ENCODE data around the gene MYO9B.

The MYO9B gene

DNA sequence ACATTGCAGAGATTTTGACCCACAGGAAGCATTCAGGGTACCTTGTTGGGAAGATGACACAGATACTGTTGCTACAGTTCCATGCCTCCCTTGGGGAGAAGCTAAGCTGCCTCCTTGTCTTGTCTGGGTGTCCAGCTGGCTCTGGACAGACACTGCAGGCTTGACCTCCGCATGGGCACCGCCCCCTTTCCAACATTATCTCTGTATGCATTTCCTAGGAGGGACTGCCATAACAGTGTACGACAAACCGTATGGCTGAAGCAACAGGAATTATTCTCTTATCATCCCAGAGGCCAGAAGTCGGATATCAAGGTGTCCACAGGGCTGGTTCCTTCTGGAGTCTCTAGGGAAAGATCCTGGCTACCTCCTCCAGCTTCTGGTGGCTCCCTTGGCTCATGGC lies 72.6 kb downstream of the MYO9B start:
- DNase-seq (ENCODE audit: low spot score), result no peak
- Histone ChIP-seq H3K4me3 (no peak overlapping the region), H3K27ac (no peak overlapping the region)
- TF ChIP-seq, protein P1, sequence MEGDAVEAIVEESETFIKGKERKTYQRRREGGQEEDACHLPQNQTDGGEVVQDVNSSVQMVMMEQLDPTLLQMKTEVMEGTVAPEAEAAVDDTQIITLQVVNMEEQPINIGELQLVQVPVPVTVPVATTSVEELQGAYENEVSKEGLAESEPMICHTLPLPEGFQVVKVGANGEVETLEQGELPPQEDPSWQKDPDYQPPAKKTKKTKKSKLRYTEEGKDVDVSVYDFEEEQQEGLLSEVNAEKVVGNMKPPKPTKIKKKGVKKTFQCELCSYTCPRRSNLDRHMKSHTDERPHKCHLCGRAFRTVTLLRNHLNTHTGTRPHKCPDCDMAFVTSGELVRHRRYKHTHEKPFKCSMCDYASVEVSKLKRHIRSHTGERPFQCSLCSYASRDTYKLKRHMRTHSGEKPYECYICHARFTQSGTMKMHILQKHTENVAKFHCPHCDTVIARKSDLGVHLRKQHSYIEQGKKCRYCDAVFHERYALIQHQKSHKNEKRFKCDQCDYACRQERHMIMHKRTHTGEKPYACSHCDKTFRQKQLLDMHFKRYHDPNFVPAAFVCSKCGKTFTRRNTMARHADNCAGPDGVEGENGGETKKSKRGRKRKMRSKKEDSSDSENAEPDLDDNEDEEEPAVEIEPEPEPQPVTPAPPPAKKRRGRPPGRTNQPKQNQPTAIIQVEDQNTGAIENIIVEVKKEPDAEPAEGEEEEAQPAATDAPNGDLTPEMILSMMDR (IDR thresholded peaks at IDR 0.05), result no peak

DNA sequence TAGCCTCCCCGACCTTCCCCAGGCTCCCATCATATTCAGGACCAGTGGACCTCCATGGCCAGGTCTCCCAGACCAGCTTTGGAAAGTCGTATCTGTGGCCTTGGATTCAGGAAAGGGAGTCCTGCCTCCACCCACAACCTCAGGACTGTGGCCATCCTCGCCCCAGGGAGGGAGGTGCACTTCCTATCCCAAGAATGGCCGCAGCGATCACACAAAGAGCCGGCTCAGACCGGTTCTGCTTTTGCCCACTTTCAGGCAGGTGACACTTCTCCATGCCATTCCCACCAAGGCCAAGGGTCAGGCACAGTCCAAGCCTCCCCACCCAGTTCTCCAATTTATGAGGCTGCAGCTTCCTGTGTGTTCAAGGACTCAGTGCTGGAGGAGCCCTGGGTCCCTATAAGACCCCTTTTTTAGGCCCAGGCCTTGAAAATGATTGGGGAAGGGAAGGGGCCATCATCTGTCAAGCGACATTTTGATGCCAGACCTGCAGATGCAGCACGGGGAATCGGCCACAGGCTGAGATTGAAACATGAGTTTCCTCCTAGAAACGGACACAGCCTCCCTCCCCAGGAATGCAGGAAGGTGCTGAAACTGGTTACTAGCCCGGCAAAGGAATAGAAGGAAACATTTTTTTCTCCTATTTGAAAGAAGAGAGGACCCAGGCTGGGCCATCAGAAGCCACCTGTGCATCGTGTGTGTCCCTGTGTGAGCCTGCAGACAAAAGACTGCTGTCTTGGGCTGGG lies 74.0 kb downstream of the MYO9B start:
- Histone ChIP-seq H3K4me3 (no peak overlapping the region), H3K27ac (no peak overlapping the region)
- DNase-seq (ENCODE audit: low spot score), result no peak
- TF ChIP-seq, protein P1 (IDR thresholded peaks at IDR 0.05), result no peak

DNA sequence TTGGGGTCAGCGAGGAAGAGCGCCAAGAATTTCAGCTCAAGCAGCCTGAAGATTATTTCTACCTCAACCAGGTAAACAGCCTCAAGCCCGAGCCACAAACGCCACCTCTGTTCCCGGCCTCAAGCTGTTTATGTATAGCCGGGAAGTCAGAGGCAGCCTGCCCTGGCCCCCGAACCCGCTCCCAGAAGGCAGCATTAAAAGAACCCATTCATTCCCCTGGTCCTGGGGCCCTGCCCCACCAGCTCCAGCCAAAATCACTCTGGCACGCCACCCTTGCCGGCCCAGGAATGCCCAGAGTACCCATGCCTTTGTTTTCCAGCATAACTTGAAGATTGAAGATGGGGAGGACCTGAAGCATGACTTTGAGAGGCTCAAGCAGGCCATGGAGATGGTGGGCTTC lies 78.4 kb downstream of the MYO9B start:
- no peak overlapping the region for H3K27ac ChIP-seq
- no peak for DNase-seq (ENCODE audit: low spot score)

DNA sequence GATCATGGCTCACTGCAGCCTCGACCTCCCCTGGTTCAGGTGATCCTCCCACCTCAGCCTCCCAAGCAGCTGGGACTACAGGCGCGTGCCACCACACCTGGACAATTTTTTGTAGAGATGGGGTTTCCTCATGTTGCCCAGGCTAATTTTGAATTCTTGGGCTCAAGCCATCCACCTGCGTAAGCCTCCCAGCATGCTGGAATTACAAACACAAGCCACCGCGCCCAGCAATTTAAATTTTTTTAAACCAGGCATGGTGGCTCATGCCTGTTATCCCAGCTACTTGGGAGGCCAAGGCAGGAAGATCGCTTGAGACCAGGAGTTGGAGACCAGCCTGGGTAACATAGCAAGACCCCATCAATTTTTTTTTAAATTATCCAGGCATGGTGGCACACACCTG lies 79.7 kb downstream of the MYO9B start:
- TF ChIP-seq, protein P1 (IDR thresholded peaks at IDR 0.05), result no peak

More for the DNA sequence above, 78.4 kb downstream of the MYO9B start:
- TF ChIP-seq, protein P1 (IDR thresholded peaks at IDR 0.05), result no peak
- H3K4me3 ChIP-seq, result no peak overlapping the region

DNA sequence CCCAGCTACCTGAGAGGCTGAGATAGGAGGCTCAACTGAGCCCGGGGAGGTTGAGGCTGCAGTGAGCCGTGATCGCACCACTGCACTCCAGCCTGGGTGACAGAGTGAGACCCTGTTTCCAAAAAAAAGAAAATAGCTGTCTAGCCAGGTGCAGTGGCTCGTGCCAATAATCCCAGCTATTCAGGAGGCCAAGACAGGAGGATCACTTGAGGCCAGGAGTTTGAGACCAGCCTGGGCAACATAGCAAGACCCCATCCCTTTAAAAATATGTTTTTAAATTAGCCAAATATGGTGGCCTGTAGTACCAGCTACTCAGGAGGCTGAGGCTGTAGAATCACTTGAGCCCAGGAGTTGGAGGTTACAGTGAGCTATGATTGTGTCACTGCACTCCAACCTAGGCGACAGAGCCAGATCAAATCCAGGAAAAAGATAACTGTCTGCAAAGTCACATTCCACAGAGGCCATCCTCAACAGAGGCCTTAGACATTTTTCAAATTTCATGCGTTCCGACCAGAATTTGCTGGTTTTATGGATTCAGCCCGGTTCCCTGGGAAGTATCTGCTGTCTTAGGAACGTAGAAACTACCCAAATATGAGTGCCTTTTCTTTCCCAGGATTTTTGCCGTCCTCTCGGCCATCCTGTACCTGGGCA lies 80.8 kb downstream of the MYO9B start:
- Histone ChIP-seq H3K4me3 (no peak overlapping the region), H3K27ac (no peak overlapping the region)
- TF ChIP-seq, protein P1 (IDR thresholded peaks at IDR 0.05), result no peak
- DNase-seq (ENCODE audit: low spot score), result no peak

More for the DNA sequence above, 79.7 kb downstream of the MYO9B start:
- Histone ChIP-seq H3K27ac (no peak overlapping the region), H3K4me3 (no peak overlapping the region)
- DNase-seq (ENCODE audit: low spot score), result no peak

DNA sequence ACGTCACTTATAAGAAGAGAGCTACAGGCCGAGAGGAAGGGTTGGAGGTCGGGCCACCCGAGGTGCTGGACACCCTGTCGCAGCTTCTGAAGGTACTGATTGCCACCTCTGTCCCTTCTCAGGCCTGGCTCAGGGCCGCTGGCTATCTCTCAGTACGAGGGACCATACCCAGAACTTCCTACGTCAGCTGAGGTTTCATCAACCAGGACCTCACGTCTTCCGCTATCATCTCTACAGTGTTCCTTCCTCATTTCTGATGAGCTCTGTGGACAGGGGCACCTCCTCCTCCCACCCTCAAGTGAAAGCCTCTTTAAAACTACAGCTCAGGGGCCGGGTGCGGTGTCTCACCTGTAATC lies 81.3 kb downstream of the MYO9B start:
- DNase-seq (ENCODE audit: low spot score), result no peak
- H3K4me3 ChIP-seq, result no peak overlapping the region
- TF ChIP-seq, protein P1 (IDR thresholded peaks at IDR 0.05), result no peak
- no peak overlapping the region for H3K27ac ChIP-seq

DNA sequence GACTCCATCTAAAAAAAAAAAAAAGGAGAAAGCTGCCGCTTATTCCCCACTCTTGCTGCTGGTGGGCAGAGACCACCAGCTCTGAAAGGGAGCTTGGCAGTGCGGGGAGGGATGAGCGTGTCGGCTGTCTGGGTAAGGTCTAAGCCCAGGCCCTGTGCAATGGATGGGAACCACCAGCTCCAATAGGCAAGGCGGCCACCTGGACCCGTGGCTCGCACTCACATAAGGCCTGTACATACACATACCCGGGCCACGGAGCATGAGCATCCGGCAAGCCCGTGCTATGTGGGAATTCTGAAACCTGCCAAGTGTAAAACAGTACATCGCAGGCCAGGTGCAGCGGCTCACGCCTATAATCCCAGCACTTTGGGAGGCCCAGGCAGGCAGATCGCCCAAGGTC lies 83.0 kb downstream of the MYO9B start:
- no peak for DNase-seq (ENCODE audit: low spot score)
- Histone ChIP-seq H3K4me3 (no peak overlapping the region), H3K27ac (no peak overlapping the region)
- TF ChIP-seq, protein P1 (IDR thresholded peaks at IDR 0.05), result no peak

Measured in coronary artery (tissue), 2 donors.